ENCODE results near the gene SPECC1. TPM values are rescaled to one million over a fixed set of nuclear protein-coding genes. Genes with fewer than 3 reads are reported as not detected.

Gene SPECC1
- total and polyA plus RNA-seq, 2 of the 4 experiments (the other 2 are of a cell fraction) = 16.9 to 26.2 TPM

- 0 out of 2 replicates have a peak overlapping the region, but pooled peaks have one; percentile 10 for H3K4me2 ChIP-seq (ENCODE audit: low read depth, low read length)
- ChIA-PET POLR2A (ENCODE audit: unreplicated experiment) (no interaction called here), CTCF (no interaction called here)
- no TSS peak for BruUV-seq (replicated peaks)
- no peaks in the 10 kb centered on the region for H3K36me3 ChIP-seq (ENCODE audit: control insufficient read depth, insufficient read depth, low read length)
- no peak for DNase-seq
- dilution Hi-C loops (cut with HindIII; ENCODE audit: low sequenced_read_pairs, unreplicated experiment) (no loop called here), intact Hi-C loops (cut with micrococcal nuclease) (no loop called here), in situ Hi-C loops (cut with MboI; ENCODE audit: low sequenced_read_pairs) (no loop called here)
- peak overlapping the region; percentile 70 for H3K14ac ChIP-seq (replicated peaks; ENCODE audit: low read depth, low read length)
- no peaks in the 10 kb centered on the region for H3K27me3 ChIP-seq (ENCODE audit: control insufficient read depth, insufficient read depth, low read length)
- H3K56ac ChIP-seq (ENCODE audit: extremely low read depth, insufficient read depth, low read length) = no peak overlapping the region
- peak overlapping the region; percentile 81; the same call in 1 of the 2 replicates for H2BK20ac ChIP-seq (ENCODE audit: low read depth, low read length)
- peak overlapping the region; percentile 34; the same call in 1 of the 3 replicates for H2BK15ac ChIP-seq (ENCODE audit: low read depth, low read length)
- no peaks in the 10 kb centered on the region for H3K9me3 ChIP-seq (ENCODE audit: control insufficient read depth, insufficient read depth, low read length)
- H3K27ac ChIP-seq (ENCODE audit: insufficient read depth, low read length) = no peak overlapping the region
- H2AK5ac ChIP-seq (ENCODE audit: low read depth, low read length) = peak overlapping the region; percentile 66
- no peak overlapping the region for H2BK5ac ChIP-seq (ENCODE audit: low read depth, low read length, poor library complexity, severe bottlenecking)
- no peak for ATAC-seq (ENCODE audit: low read depth)
- peaks cover 30% of the 10 kb centered on the region for H3K9me1 ChIP-seq (ENCODE audit: insufficient read depth, low read length)
- H3K79me1 ChIP-seq (ENCODE audit: low read depth in 1 of 2, low read length in 2 of 2) = peaks cover 21 to 69% of the 10 kb centered on the region in 2 experiments
- peak overlapping the region; percentile 3 for H2AK9ac ChIP-seq (replicated peaks; ENCODE audit: low read depth, low read length, poor library complexity)
- H3K4ac ChIP-seq (ENCODE audit: low read depth, low read length) = peak overlapping the region; percentile 67
- TF ChIP-seq FOS (IDR thresholded peaks at IDR 0.05; ENCODE audit: low read depth, low read length) = no peak
- no peak for TF ChIP-seq RFX5 (IDR thresholded peaks at IDR 0.05; ENCODE audit: low read depth, low read length)
- TF ChIP-seq MAFK (IDR thresholded peaks at IDR 0.05; ENCODE audit: low read depth, low read length) = no peak
- TF ChIP-seq NFE2L2 (IDR thresholded peaks at IDR 0.05; ENCODE audit: low read depth, low read length) = no peak
- H4K8ac ChIP-seq (ENCODE audit: low read depth in 2 of 2, low read length in 2 of 2) = peak overlapping the region in 1 of 2 experiments; percentile 11; a peak in 1 of 4 replicates
- H3K4me3 ChIP-seq (ENCODE audit: insufficient read depth, low read depth, low read length) = no peak overlapping the region
- H4K5ac ChIP-seq (ENCODE audit: low read depth, low read length) = no peak overlapping the region
- no peak overlapping the region for H2AFZ ChIP-seq (replicated peaks; ENCODE audit: low read length, poor library complexity)
- WGBS, 2 experiments (ENCODE audit: extremely low coverage in 2 of 2, insufficient read length in 1 of 2) = 100% methylated on average over 2 of the region's 3 CpGs; no CpG with 5 or more reads in 1 of the 2 experiments
- H3K23ac ChIP-seq (ENCODE audit: low read depth, low read length) = peak overlapping the region; percentile 79
- H2BK120ac ChIP-seq (ENCODE audit: low read depth, low read length) = peak overlapping the region; percentile 20; the same call in 1 of the 2 replicates
- no peak overlapping the region for H3K9ac ChIP-seq (ENCODE audit: low read depth, low read length)
- peaks cover 9% of the 10 kb centered on the region for H4K20me1 ChIP-seq (ENCODE audit: insufficient read depth, low read length)
- H3K18ac ChIP-seq (ENCODE audit: low read depth, low read length) = no peak overlapping the region; the same call in 1 of the 2 replicates
- H4K91ac ChIP-seq (ENCODE audit: insufficient read depth, low read depth, low read length) = peak overlapping the region; percentile 14; the same call in 1 of the 2 replicates
- H3K4me1 ChIP-seq (ENCODE audit: control insufficient read depth, insufficient read depth, low read length) = peaks cover 28% of the 10 kb centered on the region
Observed at GRCh38 chr17:20170085-20170484, 160.9 kb downstream of the SPECC1 start.

All from IMR-90 (cell line).